Measurements from ENCODE around the gene CASTOR2. TPM values are rescaled to one million over a fixed set of nuclear protein-coding genes. Genes with fewer than 3 reads are reported as not detected.

CASTOR2 gene
- total RNA-seq, 1 donor from 2014 or later, result 40.8 TPM

DNA sequence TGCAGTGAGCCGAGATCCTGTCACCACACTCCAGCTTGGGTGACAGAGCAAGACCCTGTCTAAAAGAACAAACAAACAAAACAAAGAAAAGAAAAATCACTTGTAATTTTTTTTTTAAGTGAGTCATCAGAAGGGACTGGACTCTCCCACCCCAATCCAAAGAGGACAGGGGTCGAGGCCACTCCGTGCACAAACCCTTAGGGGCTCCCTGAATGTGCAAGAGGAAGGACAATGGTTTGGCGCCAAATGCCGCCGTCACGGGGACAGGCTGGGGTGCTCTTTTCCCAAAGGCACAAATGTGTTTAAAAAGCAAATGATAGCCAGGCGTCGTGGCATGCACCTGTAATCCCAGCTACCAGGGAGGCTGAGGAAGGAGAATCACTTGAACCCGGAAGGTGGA, 85.3 kb downstream of the CASTOR2 start:
- Mint-ChIP-seq H3K4me1 (peaks cover 4% of the 10 kb centered on the region), H3K4me3 (no peak overlapping the region), H3K27ac (no peak overlapping the region), H3K9me3 (no peaks in the 10 kb centered on the region), H3K27me3 (ENCODE audit: low read depth) (no peaks in the 10 kb centered on the region), H3K36me3 (peaks cover 23% of the 10 kb centered on the region)
- TF ChIP-seq CTCF (IDR thresholded peaks at IDR 0.05; ENCODE audit: unreplicated experiment), result no peak
- no peak for DNase-seq (ENCODE audit: low spot score in 2 of 2, unreplicated experiment in 2 of 2)

- no peak overlapping the region for H3K4me3 Mint-ChIP-seq
- DNase-seq (ENCODE audit: low spot score in 2 of 2, unreplicated experiment in 2 of 2), result no peak
- peaks cover 4% of the 10 kb centered on the region for H3K4me1 Mint-ChIP-seq
- TF ChIP-seq CTCF (IDR thresholded peaks at IDR 0.05; ENCODE audit: unreplicated experiment), result no peak
- H3K36me3 Mint-ChIP-seq, result peaks cover 30% of the 10 kb centered on the region
- H3K9me3 Mint-ChIP-seq, result no peaks in the 10 kb centered on the region
- no peaks in the 10 kb centered on the region for H3K27me3 Mint-ChIP-seq (ENCODE audit: low read depth)
- no peak overlapping the region for H3K27ac Mint-ChIP-seq
Observed at GRCh38 chr7:75050501-75050900, 86.0 kb downstream of the CASTOR2 start.

GRCh38 chr7:75054744-75055143, 90.2 kb downstream of the CASTOR2 start:
- Mint-ChIP-seq H3K9me3 (no peaks in the 10 kb centered on the region), H3K36me3 (peaks cover 32% of the 10 kb centered on the region), H3K27ac (no peak overlapping the region), H3K27me3 (ENCODE audit: low read depth) (no peaks in the 10 kb centered on the region), H3K4me1 (no peaks in the 10 kb centered on the region), H3K4me3 (no peak overlapping the region)
- DNase-seq (ENCODE audit: low spot score in 2 of 2, unreplicated experiment in 2 of 2), result no peak
- TF ChIP-seq CTCF (IDR thresholded peaks at IDR 0.05; ENCODE audit: unreplicated experiment), result no peak

GRCh38 chr7:75055155-75055554, 90.7 kb downstream of the CASTOR2 start:
- Mint-ChIP-seq H3K36me3 (peaks cover 33% of the 10 kb centered on the region), H3K4me1 (no peaks in the 10 kb centered on the region), H3K9me3 (no peaks in the 10 kb centered on the region), H3K27ac (no peak overlapping the region), H3K27me3 (ENCODE audit: low read depth) (no peaks in the 10 kb centered on the region), H3K4me3 (no peak overlapping the region)
- DNase-seq (ENCODE audit: low spot score in 2 of 2, unreplicated experiment in 2 of 2), result no peak
- TF ChIP-seq CTCF (IDR thresholded peaks at IDR 0.05; ENCODE audit: unreplicated experiment), result no peak

DNA sequence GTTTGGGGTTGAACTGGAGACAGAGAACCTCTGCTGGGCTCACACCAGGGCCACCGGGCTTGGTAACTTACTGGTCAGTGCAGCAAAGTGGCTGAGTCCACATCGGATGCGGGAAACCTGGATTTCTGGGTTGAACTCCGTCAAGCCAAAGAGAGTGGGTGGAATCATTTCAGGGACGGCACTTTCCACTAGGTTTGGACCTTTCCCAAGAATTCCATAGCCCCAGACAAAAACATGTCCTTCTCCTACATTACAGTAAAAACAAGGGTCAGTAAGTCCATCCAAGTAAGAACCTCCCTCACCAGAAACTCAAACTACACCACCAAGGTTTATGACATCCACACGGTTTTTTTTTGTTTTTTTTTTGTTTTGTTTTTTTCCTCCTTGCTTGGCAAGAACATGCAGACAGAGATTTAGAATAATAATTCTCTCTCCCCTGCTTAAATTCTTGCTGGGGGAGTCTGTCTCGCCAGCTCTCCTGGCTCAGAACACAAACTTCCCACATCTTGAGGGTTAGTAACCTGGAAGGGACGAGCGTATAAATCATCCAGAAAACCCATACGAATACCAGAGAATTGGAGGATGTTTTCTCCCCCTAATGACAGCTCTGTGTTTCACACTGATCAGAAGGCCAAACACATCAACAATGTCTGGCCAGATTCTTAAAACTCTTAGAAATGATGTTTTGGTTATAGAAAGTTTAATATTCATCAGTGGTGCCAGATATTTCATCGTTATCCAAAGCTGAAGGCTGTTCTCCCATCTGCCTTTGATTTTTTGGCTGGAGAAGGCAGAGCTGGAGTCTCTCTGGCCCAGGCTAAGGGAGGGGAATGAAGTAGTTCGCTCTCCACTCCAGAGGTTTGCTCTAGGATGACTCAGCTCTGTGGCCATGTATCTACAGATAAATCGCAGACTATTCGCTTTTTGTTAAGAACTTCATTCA, 91.6 kb downstream of the CASTOR2 start:
- peak; percentile 1 for TF ChIP-seq CTCF (IDR thresholded peaks at IDR 0.05; ENCODE audit: unreplicated experiment)
- DNase-seq (ENCODE audit: low spot score in 2 of 2, unreplicated experiment in 2 of 2), result no peak
- H3K27ac Mint-ChIP-seq, result peak overlapping the region; percentile 66
- H3K27me3 Mint-ChIP-seq (ENCODE audit: low read depth), result no peaks in the 10 kb centered on the region
- no peak overlapping the region for H3K4me3 Mint-ChIP-seq
- H3K4me1 Mint-ChIP-seq, result no peaks in the 10 kb centered on the region
- peaks cover 36% of the 10 kb centered on the region for H3K36me3 Mint-ChIP-seq
- H3K9me3 Mint-ChIP-seq, result no peaks in the 10 kb centered on the region
